Transverse colon (tissue), 4 donors: Measurements from ENCODE around the gene TMEM92. TPM values are rescaled to one million over a fixed set of nuclear protein-coding genes. Genes with fewer than 3 reads are reported as not detected.
"Not testable (repeated sequence)": the region's sequence is repeated elsewhere in the genome, so short reads cannot be mapped to it uniquely, and the experiment has no call there.

Source experiments
- DNase-seq: peaks from one replicate; pipeline ENCODE4 v3.0.0-alpha.2; 2019
- H3K27ac ChIP-seq, 4 donors: fragments of 200-600 bp; sonication (generic); 2 replicates each; pipeline ENCODE4 v1.5.1; 2016 to 2018; ENCODE audit warnings: inconsistent platforms in 4 of 4
- H3K27me3 ChIP-seq: fragments of 200-600 bp; sonication (generic); 2 replicates; pipeline ENCODE4 v1.5.1; 2017; ENCODE audit warnings: inconsistent platforms
- H3K36me3 ChIP-seq, 4 donors: fragments of 200-600 bp; sonication (generic); 2 replicates each; pipeline ENCODE4 v1.5.1; 2017 to 2019; ENCODE audit warnings: inconsistent platforms in 4 of 4
- H3K4me1 ChIP-seq, 4 donors: fragments of 200-600 bp; sonication (generic); 2 replicates each; pipeline ENCODE4 v1.5.1; 2017 to 2020; ENCODE audit warnings: inconsistent platforms in 4 of 4
- H3K4me3 ChIP-seq, 4 donors: fragments of 200-600 bp; sonication (generic); 1 replicate in 1 of 4; 2 replicates in 3 of 4; pipeline versions ENCODE4 v1.5.1 to v1.6.1; 2017 to 2019; ENCODE audit warnings: inconsistent platforms in 4 of 4
- H3K9me3 ChIP-seq, 2 donors: fragments of 200-600 bp; sonication (generic); 2 replicates each; pipeline ENCODE4 v1.5.1; 2017 to 2019; ENCODE audit warnings: inconsistent platforms in 2 of 2
- CTCF ChIP-seq, 5 experiments: fragments of 200-600 bp in 3 of 5; fragments of 450-650 bp in 2 of 5; sonication (generic) in 3 of 5; IDR thresholded peaks; 1 replicate in 2 of 5; 2 replicates in 3 of 5; pipeline ENCODE4 v1.5.1; 2016 to 2017; ENCODE audit warnings: antibody characterized with exemption in 5 of 5, inconsistent platforms in 3 of 5, mild to moderate bottlenecking in 2 of 5, moderate library complexity in 1 of 5
- EP300 ChIP-seq: sonication (generic); formaldehyde crosslinking; IDR thresholded peaks from one replicate; pipeline ENCODE4 v1.6.1; 2017; ENCODE audit warnings: antibody characterized with exemption, low read depth
- POLR2A ChIP-seq: fragments of 450-650 bp; IDR thresholded peaks from one replicate; pipeline ENCODE4 v1.6.1; 2016; ENCODE audit warnings: antibody characterized with exemption, mild to moderate bottlenecking, moderate library complexity
- POLR2AphosphoS5 ChIP-seq, 3 donors: sonication (generic); formaldehyde crosslinking; IDR thresholded peaks; one replicate each; pipeline ENCODE4 v1.6.1; 2016; ENCODE audit warnings: antibody characterized with exemption in 3 of 3
- WGBS, 2 donors: methylation state at CpG; one replicate each; pipeline ENCODE4 v1.1.5; 2018; ENCODE audit warnings: low coverage in 1 of 2; 5-methylcytosine and 5-hydroxymethylcytosine counted together
- in situ Hi-C, 4 donors: fragments of 200-750 bp; cut with MboI; loops; one replicate each; pipeline versions ENCODE4 v1.15.0 to v1.15.1; 2017; ENCODE audit warnings: low sequenced_read_pairs in 3 of 4, low pct_ligation_motif_present in 1 of 4, low pct_unique_long_range_greater_than_20kb in 1 of 4
- intact Hi-C: fragments of 100-400 bp; cut with DNase I; formaldehyde crosslinking; loops from one replicate; pipeline ENCODE4 v1.15.1; 2023; ENCODE audit warnings: low total_unique reads
- total RNA-seq, 4 donors: library from RNA; depleted of rRNA; stranded (reverse); fragments of >200 nt; gene quantifications; one replicate each; pipeline ENCODE4 v1.1.0, GENCODE V29; 2016

The TMEM92 gene
- total RNA-seq, 4 donors from 2014 or later: 1.9 to 3.7 TPM; not detected in 2

GRCh38 chr17:50312308-50312707 is 38.0 kb downstream of the TMEM92 start:
- intact Hi-C loops (no loop called here), in situ Hi-C loops (no loop called here)
- Histone ChIP-seq H3K9me3 (no peaks in the 10 kb centered on the region), H3K27ac (no peak overlapping the region), H3K36me3 (no peaks in the 10 kb centered on the region), H3K4me3 (no peak overlapping the region), H3K27me3 (no peaks in the 10 kb centered on the region), H3K4me1 (peaks cover 0 to 8% (median 0%) of the 10 kb centered on the region in 4 donors)
- TF ChIP-seq EP300 (no peak), POLR2AphosphoS5 (IDR thresholded peaks at IDR 0.05) (no peak), POLR2A (no peak), CTCF (IDR thresholded peaks at IDR 0.05) (no peak)
- DNase-seq: no peak
- 50 to 75% methylated on average over 2 to 5 of the region's 5 CpGs for WGBS, 2 donors

GRCh38 chr17:50314456-50315011 is 40.3 kb downstream of the TMEM92 start:
- Histone ChIP-seq H3K27me3 (no peaks in the 10 kb centered on the region), H3K4me3 (no peak overlapping the region), H3K27ac (no peak overlapping the region), H3K36me3 (no peaks in the 10 kb centered on the region), H3K4me1 (peaks cover 0 to 3% (median 0%) of the 10 kb centered on the region in 4 donors), H3K9me3 (no peaks in the 10 kb centered on the region)
- in situ Hi-C loops: no loop called here
- WGBS, 2 donors: 70 to 78% methylated on average over 2 to 6 of the region's 6 CpGs
- no peak for TF ChIP-seq POLR2AphosphoS5 (IDR thresholded peaks at IDR 0.05)
- TF ChIP-seq POLR2A: no peak
- TF ChIP-seq EP300: no peak
- no peak for TF ChIP-seq CTCF (IDR thresholded peaks at IDR 0.05)
- intact Hi-C loops: no loop called here
- DNase-seq: no peak

- Histone ChIP-seq H3K27ac (no peak overlapping the region), H3K36me3 (no peaks in the 10 kb centered on the region), H3K4me1 (peaks cover 0 to 3% (median 0%) of the 10 kb centered on the region in 4 donors), H3K4me3 (no peak overlapping the region), H3K9me3 (no peaks in the 10 kb centered on the region), H3K27me3 (no peaks in the 10 kb centered on the region)
- TF ChIP-seq CTCF (IDR thresholded peaks at IDR 0.05): no peak
- WGBS, 2 donors: 68 to 89% methylated on average over 2 to 3 of the region's 3 CpGs
- in situ Hi-C loops (no loop called here), intact Hi-C loops (no loop called here)
- DNase-seq: no peak
Observed at GRCh38 chr17:50316016-50316587, 41.8 kb downstream of the TMEM92 start.

- 86 to 92% methylated on average over 2 of the region's 2 CpGs for WGBS, 2 donors
- H3K9me3 ChIP-seq, H3K4me3 ChIP-seq, H3K36me3 ChIP-seq, intact Hi-C loops, DNase-seq, H3K27ac ChIP-seq, in situ Hi-C loops, H3K4me1 ChIP-seq, H3K27me3 ChIP-seq: not testable (repeated sequence)
Observed at GRCh38 chr17:50316660-50317059, 42.4 kb downstream of the TMEM92 start.

GRCh38 chr17:50317121-50317520 is 42.9 kb downstream of the TMEM92 start:
- intact Hi-C loops (no loop called here), in situ Hi-C loops (no loop called here)
- no peaks in the 10 kb centered on the region for H3K9me3 ChIP-seq
- no peak for TF ChIP-seq POLR2A
- no peak for TF ChIP-seq CTCF (IDR thresholded peaks at IDR 0.05)
- no peak for TF ChIP-seq POLR2AphosphoS5 (IDR thresholded peaks at IDR 0.05)
- TF ChIP-seq EP300: no peak
- H3K27me3 ChIP-seq: no peaks in the 10 kb centered on the region
- 98 to 100% methylated on average over 1 to 2 of the region's 2 CpGs for WGBS, 2 donors
- no peak overlapping the region for H3K27ac ChIP-seq
- H3K36me3 ChIP-seq: no peaks in the 10 kb centered on the region
- DNase-seq: no peak
- H3K4me3 ChIP-seq: no peak overlapping the region
- peaks cover 0 to 3% (median 0%) of the 10 kb centered on the region in 4 donors for H3K4me1 ChIP-seq
